ENCODE results near the gene ANAPC5.
"Not testable (repeated sequence)": the region's sequence is repeated elsewhere in the genome, so short reads cannot be mapped to it uniquely, and the experiment has no call there.

The ANAPC5 gene

GRCh38 chr12:121397521-121397920, 45.3 kb upstream of the ANAPC5 start:
- Mint-ChIP-seq H3K36me3 (ENCODE audit: low read depth) (peaks cover 1% of the 10 kb centered on the region), H3K4me1 (peaks cover 35% of the 10 kb centered on the region), H3K4me3 (no peak overlapping the region), H3K27ac (no peak overlapping the region), H3K27me3 (ENCODE audit: low read depth, poor library complexity) (peaks cover 7% of the 10 kb centered on the region), H3K9me3 (peaks cover 4% of the 10 kb centered on the region)
- no peak for TF ChIP-seq CTCF (IDR thresholded peaks at IDR 0.05)
- no peak for DNase-seq

DNA sequence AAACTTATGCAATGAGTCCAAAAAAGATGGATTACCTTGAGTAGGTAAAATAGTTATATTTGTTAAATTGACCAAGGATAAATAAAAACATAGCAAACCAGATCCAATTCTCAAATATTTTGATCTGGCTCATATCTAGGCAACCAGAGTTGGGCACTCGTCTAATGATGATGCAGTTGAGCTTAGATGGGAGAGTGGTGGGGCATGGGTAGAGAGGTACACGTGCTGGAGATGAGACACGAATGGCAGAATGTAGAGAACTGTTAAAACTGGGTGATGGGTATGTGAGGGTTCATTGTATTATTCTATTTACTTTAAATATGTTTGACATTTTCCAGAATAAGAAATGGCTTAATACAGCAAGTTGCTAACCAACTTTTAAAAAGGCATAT, 40.1 kb upstream of the ANAPC5 start:
- no peaks in the 10 kb centered on the region for H3K4me1 Mint-ChIP-seq
- no peaks in the 10 kb centered on the region for H3K9me3 Mint-ChIP-seq
- TF ChIP-seq CTCF (IDR thresholded peaks at IDR 0.05) = no peak
- no peak for DNase-seq
- H3K4me3 Mint-ChIP-seq = no peak overlapping the region
- H3K27me3 Mint-ChIP-seq (ENCODE audit: low read depth, poor library complexity) = peaks cover 13% of the 10 kb centered on the region
- H3K27ac Mint-ChIP-seq = no peak overlapping the region
- no peaks in the 10 kb centered on the region for H3K36me3 Mint-ChIP-seq (ENCODE audit: low read depth)

GRCh38 chr12:121391619-121392324, 39.6 kb upstream of the ANAPC5 start:
- H3K4me3 Mint-ChIP-seq = no peak overlapping the region
- H3K36me3 Mint-ChIP-seq (ENCODE audit: low read depth) = no peaks in the 10 kb centered on the region
- no peaks in the 10 kb centered on the region for H3K9me3 Mint-ChIP-seq
- peaks cover 13% of the 10 kb centered on the region for H3K27me3 Mint-ChIP-seq (ENCODE audit: low read depth, poor library complexity)
- H3K4me1 Mint-ChIP-seq = no peaks in the 10 kb centered on the region
- DNase-seq = no peak
- no peak overlapping the region for H3K27ac Mint-ChIP-seq
- TF ChIP-seq CTCF (IDR thresholded peaks at IDR 0.05) = no peak

- Mint-ChIP-seq H3K36me3 (ENCODE audit: low read depth) (no peaks in the 10 kb centered on the region), H3K4me1 (no peaks in the 10 kb centered on the region), H3K27me3 (ENCODE audit: low read depth, poor library complexity) (peaks cover 13% of the 10 kb centered on the region), H3K27ac (no peak overlapping the region), H3K4me3 (no peak overlapping the region), H3K9me3 (no peaks in the 10 kb centered on the region)
- DNase-seq = no peak
- no peak for TF ChIP-seq CTCF (IDR thresholded peaks at IDR 0.05)
Observed at GRCh38 chr12:121390856-121391255, 38.6 kb upstream of the ANAPC5 start.

DNA sequence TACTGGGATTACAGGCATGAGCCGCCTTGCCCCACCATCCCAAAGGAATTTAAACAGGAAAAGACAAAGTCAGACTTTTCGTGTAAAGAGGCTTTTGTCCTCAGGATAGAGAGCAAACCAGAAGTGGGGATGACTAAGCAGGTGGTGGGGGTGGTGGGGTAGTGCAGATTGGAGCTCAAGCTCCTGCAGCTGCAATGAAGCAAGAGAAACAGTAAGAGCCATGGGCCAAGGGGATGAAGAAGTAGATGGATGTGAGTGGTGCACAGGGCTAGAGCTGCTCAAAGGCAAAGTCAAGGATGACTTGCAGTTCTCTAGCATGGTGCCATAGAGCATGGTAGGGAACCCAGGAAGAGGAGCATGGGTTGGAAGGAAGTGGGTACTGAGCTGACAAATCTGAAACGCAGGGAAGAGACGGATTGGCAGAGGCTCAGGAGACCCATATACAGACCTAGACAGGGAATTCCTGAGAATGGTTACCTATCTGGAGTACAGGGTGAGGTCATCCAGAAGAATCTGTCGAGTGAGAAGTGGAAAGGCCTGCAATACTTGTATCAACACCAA, 36.3 kb upstream of the ANAPC5 start:
- no peaks in the 10 kb centered on the region for H3K9me3 Mint-ChIP-seq

DNA sequence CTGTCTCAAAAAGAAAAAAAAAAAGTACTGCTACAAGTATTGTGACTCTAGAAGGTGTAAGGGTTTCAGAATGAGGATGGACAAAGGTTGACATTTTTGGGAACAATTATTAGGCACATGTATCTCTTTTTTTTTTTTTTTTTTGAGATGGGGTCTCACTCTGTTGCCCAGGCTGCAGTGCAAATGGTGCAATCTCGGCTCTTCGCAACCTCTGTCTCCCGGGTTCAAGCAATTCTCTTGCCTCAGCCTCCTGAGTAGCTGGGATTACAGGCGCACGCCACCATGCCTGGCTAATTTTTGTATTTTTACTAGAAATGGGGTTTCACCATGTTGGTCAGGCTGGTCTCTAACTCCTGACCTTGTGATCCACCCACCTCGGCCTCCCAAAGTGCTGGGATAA, 32.7 kb upstream of the ANAPC5 start:
- H3K4me3 Mint-ChIP-seq = not testable (repeated sequence)

More for the DNA sequence above, 36.3 kb upstream of the ANAPC5 start:
- no peak for TF ChIP-seq CTCF (IDR thresholded peaks at IDR 0.05)
- H3K4me1 Mint-ChIP-seq = no peaks in the 10 kb centered on the region
- H3K36me3 Mint-ChIP-seq (ENCODE audit: low read depth) = no peaks in the 10 kb centered on the region
- no peak for DNase-seq
- H3K27me3 Mint-ChIP-seq (ENCODE audit: low read depth, poor library complexity) = peaks cover 20% of the 10 kb centered on the region
- peak overlapping the region; percentile 2 for H3K27ac Mint-ChIP-seq
- no peak overlapping the region for H3K4me3 Mint-ChIP-seq

More for the DNA sequence above, 32.7 kb upstream of the ANAPC5 start:
- peaks cover 33% of the 10 kb centered on the region for H3K27me3 Mint-ChIP-seq (ENCODE audit: low read depth, poor library complexity)
- H3K27ac Mint-ChIP-seq; DNase-seq; H3K36me3 Mint-ChIP-seq (ENCODE audit: low read depth); H3K4me1 Mint-ChIP-seq; H3K9me3 Mint-ChIP-seq: not testable (repeated sequence)
